ENCODE data around the gene IRF4. TPM values are rescaled to one million over a fixed set of nuclear protein-coding genes. Genes with fewer than 3 reads are reported as not detected.
A peak's percentile ranks its signal among the peaks of the same experiment; 100 is the strongest.

The IRF4 gene
- total RNA-seq: 2.9 TPM

- TF ChIP-seq POLR2A (IDR thresholded peaks at IDR 0.05): peak in 1 of 2 donors; percentile 48
- TF ChIP-seq POLR2AphosphoS5 (IDR thresholded peaks at IDR 0.05; ENCODE audit: insufficient read depth in 1 of 2, low read depth in 1 of 2): peak in 1 of 2 donors; percentile 81
- no peak for TF ChIP-seq CTCF (IDR thresholded peaks at IDR 0.05)
- intact Hi-C loops (cut with DNase I): no loop called here
- no peaks in the 10 kb centered on the region for H3K9me3 ChIP-seq
- H3K27ac ChIP-seq: peak within 1 kb of the TSS; percentile 84
- H3K36me3 ChIP-seq: no peaks in the 10 kb centered on the region
- H3K4me1 ChIP-seq: peaks cover 29% of the 10 kb centered on the region
- DNase-seq (ENCODE audit: extremely low spot score in 2 of 2): no peak
- no peaks in the 10 kb centered on the region for H3K27me3 ChIP-seq
- peak within 1 kb of the TSS; percentile 40 to 47 for H3K4me3 ChIP-seq
Observed at GRCh38 chr6:391559-392440, at the start of gene IRF4. Gene IRF4 (plus strand): TSS chr6:391752. CDS start chr6:393153, 1,401 bp downstream.

- Histone ChIP-seq H3K27ac (no peak overlapping the region), H3K9me3 (no peaks in the 10 kb centered on the region), H3K4me1 (no peaks in the 10 kb centered on the region), H3K4me3 (no peak overlapping the region), H3K27me3 (no peaks in the 10 kb centered on the region), H3K36me3 (no peaks in the 10 kb centered on the region)
- DNase-seq (ENCODE audit: extremely low spot score in 2 of 2): no peak
- TF ChIP-seq CTCF (IDR thresholded peaks at IDR 0.05) (no peak), POLR2AphosphoS5 (IDR thresholded peaks at IDR 0.05; ENCODE audit: insufficient read depth in 1 of 2, low read depth in 1 of 2) (no peak), POLR2A (IDR thresholded peaks at IDR 0.05) (no peak)
- intact Hi-C loops (cut with DNase I): no loop called here
Observed at GRCh38 chr6:341914-342831, 49.4 kb upstream of the IRF4 start.

GRCh38 chr6:342832-343179 is 48.7 kb upstream of the IRF4 start:
- DNase-seq (ENCODE audit: extremely low spot score in 2 of 2): no peak
- Histone ChIP-seq H3K4me1 (no peaks in the 10 kb centered on the region), H3K27me3 (no peaks in the 10 kb centered on the region), H3K36me3 (no peaks in the 10 kb centered on the region), H3K4me3 (no peak overlapping the region), H3K27ac (no peak overlapping the region), H3K9me3 (no peaks in the 10 kb centered on the region)
- no peak for TF ChIP-seq POLR2AphosphoS5 (IDR thresholded peaks at IDR 0.05; ENCODE audit: insufficient read depth in 1 of 2, low read depth in 1 of 2)
- TF ChIP-seq POLR2A (IDR thresholded peaks at IDR 0.05): no peak
- no peak for TF ChIP-seq CTCF (IDR thresholded peaks at IDR 0.05)
- intact Hi-C loops (cut with DNase I): no loop called here

GRCh38 chr6:343226-343935 is 48.2 kb upstream of the IRF4 start:
- H3K27me3 ChIP-seq: no peaks in the 10 kb centered on the region
- no peaks in the 10 kb centered on the region for H3K4me1 ChIP-seq
- no peak for DNase-seq (ENCODE audit: extremely low spot score in 2 of 2)
- no peak overlapping the region for H3K27ac ChIP-seq
- H3K36me3 ChIP-seq: peaks cover 0 to 3% of the 10 kb centered on the region in 2 donors
- TF ChIP-seq POLR2AphosphoS5 (IDR thresholded peaks at IDR 0.05; ENCODE audit: insufficient read depth in 1 of 2, low read depth in 1 of 2): no peak
- TF ChIP-seq CTCF (IDR thresholded peaks at IDR 0.05): no peak
- no peak for TF ChIP-seq POLR2A (IDR thresholded peaks at IDR 0.05)
- intact Hi-C loops (cut with DNase I): no loop called here
- no peaks in the 10 kb centered on the region for H3K9me3 ChIP-seq
- no peak overlapping the region for H3K4me3 ChIP-seq
